Stimulated activated naive CD8-positive, alpha-beta T cell treated with anti-CD3 and anti-CD28 coated beads, Interleukin-15, Interleukin-2, amounts not matched to agents 100 U/mL and 50 U/mL, for 24 hours (primary cell): ENCODE measurements around the gene FAAP100.
A peak's percentile ranks its signal among the peaks of the same experiment; 100 is the strongest.
"Not testable (repeated sequence)": the region's sequence is repeated elsewhere in the genome, so short reads cannot be mapped to it uniquely, and the experiment has no call there.

ENCODE experiments used
- ATAC-seq: fragments of 150-1000 bp; cut with Tn5 transposase; one replicate; pipeline ENCODE4 v1.10.0; 2021
- DNase-seq: peaks from one replicate; pipeline ENCODE4 v3.0.0; 2021

Gene FAAP100, protein sequence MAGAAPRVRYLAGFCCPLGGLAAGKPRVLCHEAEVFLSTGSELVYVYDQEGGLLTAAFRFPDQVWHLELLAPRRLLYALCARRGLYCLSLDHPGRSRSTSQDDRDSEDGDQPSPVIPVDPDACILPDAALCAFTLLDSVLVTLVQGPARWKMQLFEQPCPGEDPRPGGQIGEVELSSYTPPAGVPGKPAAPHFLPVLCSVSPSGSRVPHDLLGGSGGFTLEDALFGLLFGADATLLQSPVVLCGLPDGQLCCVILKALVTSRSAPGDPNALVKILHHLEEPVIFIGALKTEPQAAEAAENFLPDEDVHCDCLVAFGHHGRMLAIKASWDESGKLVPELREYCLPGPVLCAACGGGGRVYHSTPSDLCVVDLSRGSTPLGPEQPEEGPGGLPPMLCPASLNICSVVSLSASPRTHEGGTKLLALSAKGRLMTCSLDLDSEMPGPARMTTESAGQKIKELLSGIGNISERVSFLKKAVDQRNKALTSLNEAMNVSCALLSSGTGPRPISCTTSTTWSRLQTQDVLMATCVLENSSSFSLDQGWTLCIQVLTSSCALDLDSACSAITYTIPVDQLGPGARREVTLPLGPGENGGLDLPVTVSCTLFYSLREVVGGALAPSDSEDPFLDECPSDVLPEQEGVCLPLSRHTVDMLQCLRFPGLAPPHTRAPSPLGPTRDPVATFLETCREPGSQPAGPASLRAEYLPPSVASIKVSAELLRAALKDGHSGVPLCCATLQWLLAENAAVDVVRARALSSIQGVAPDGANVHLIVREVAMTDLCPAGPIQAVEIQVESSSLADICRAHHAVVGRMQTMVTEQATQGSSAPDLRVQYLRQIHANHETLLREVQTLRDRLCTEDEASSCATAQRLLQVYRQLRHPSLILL

DNA sequence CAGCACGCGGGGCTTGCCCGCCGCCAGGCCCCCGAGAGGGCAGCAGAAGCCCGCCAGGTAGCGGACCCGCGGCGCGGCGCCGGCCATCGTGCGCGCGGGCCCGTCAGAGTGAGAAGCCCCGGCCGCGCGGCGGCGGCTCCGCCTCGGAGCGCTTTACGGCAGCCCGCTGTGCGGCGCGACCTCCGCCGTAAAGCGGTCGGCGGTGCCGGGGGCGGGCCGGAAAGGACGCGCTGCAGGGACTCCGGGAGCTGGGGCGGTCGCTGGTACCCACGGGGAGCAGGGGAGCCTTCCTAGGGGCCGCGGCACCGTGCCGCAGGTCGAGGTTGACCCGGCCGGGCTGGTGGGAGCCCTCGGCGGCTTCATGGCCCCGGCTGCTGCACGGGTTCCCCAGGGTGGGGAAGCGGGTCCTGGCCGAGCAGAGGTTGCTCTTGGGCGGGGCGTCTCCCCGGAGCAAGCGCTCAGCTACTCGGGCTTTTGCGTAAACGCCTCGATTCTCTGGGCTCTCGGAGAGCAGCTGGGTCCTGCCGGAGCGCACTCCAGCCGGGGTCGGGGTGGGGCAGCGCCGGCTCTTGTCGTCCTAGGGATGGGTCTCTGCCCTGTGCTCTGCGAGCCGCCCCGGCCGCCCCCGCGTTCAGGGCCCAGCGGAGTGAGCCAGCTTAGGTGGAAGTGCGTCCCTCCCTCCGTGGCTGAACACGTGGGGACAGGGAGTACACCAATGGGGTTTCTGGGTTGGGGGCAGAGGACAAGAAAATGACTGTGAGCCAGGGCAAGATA lies at the start of gene FAAP100:
TSS of gene FAAP100 (minus strand) at position 110 of the 774 bp plus-strand sequence. CDS start at position 87, 23 bp downstream.
- DNase-seq (peak; percentile 88), ATAC-seq (peak; percentile 55)

DNA sequence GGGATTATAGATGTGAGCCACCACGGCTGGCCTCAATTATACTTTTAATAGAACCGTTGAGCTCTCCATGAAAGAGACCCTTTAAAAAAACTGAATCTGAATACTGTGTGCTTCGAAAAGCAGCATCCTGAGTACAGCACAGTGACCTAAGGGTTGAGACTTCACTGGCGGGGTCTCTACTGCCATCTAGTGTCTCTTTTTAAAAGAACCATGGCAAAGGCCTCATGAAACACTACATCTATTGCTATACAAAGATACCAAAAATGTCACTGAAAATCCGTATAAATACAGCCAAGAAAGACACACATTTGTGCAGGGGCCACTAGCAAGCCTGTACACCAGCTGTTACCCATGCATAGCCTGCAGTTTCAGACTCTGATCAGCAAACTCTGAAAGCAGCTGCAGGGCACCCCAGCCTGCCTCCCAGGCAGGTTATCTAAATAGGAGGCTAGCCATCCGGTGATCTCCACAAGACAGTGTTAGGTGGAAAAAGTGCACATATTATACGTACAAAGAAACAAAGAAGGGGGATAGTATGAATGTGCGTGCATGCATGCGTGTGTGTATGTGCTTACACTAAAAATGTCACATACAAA lies 49.5 kb upstream of the FAAP100 start:
- ATAC-seq (peak; percentile 94), DNase-seq (peak; percentile 30)

DNA sequence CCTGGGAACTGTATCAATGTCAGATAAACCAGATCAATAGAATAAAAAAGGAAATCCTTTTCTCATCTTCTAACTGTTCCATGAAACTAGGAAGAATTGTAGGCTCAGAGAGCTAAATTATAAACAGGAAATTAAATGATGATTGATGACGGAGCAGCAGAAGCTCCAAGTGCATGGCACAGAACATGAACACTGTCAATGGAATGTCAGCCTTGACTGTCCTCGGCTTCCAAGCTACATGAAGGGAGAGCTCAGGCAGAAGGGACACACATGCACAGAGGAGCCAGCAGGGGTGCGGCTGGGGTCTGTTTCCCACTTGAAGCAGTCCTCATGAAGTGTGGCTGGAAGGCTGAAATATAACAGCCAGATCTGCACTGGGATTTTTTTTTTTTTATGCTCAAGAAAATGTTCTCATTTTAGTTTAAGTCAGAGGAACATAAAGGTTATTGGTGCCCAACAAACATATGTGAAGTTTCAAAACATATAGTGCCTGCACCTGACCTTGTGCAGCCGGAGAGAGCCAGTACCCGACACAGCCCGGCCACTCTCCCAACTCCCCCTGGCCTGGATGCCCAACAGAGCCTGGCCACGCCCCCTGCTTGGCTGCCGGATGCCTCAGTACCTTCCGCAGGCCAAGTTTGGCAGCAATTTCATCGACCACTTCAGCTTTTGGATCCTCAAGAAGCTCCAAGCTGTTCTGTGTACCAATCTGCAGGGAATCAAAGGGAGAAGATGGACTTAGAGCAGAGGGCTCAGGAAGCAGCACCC lies 47.8 kb upstream of the FAAP100 start:
- DNase-seq (no peak), ATAC-seq (no peak)

DNA sequence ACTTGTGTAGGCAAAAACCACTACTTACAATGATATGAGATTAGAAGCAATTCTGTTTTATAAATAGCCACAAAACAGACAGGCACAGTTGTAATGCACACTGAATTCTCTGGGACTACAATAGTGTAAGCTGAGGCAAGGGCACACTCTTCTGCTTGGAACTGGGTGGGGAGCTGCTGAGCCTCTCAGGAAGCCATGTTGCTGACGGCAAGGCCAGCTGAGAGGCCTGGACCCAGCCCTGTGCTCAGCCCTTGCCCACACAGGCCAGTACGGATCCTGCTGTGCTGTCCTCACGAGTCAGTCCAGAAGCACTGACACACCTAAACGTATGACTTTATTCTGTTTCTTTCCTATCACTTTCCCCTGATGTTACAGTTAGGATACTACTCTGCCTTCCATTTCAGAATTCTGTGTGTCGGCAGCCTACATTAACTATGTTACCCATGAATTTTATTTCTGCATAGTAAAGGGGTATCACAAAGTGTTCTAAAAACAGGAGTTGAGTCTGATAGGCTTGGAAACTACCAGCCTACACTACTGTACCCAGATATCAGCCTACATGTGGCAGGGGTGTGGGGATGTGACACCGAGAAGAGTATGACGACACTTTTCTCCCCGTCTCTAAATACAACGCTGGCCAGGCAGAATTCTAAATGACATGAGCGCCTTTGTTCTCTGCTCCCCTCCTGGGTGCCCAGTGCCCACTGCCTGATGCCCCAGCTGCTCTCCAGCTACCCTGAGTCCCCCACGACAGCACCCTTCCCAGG lies 41.1 kb upstream of the FAAP100 start:
- no peak for ATAC-seq
- DNase-seq, result no peak

DNA sequence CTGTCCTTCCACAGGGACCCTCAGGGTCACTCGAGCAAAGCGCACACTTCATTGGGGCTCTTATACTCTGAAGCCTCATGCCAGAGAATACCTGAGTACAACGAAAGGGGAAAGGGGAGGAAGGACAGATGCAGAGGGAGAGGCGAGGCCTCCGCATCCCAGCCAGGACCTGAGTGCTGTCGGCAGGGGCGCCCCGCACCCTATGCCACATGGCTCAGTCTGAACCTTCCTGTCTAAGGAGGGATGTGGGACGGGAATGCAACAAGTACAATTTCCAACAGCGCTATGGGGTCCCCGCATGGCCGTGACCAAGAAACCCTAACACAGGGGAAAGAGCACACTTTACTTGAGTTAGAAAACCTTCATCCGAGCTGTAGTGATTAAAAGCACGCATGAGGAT lies 39.8 kb upstream of the FAAP100 start:
- ATAC-seq (no peak), DNase-seq (no peak)

DNA sequence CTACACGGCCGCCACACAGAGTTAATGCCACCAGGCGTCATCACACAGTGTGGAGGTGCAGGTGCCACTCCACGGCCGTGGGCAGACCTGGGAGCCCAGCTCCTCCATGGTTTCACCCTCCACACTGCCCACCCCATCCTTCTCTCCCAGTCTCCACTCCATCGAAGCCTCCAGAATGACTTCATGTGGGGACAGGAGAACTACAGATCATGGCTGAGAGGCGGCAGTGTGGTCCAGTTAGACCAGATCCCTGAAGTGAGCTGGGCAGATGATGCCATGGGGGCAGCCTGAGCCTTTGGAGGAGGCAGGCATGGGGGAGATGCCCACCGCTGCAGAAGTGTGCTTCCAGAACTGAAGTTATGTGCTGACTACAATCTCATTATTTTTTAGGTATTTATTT lies 38.0 kb upstream of the FAAP100 start:
- ATAC-seq (no peak), DNase-seq (no peak)

DNA sequence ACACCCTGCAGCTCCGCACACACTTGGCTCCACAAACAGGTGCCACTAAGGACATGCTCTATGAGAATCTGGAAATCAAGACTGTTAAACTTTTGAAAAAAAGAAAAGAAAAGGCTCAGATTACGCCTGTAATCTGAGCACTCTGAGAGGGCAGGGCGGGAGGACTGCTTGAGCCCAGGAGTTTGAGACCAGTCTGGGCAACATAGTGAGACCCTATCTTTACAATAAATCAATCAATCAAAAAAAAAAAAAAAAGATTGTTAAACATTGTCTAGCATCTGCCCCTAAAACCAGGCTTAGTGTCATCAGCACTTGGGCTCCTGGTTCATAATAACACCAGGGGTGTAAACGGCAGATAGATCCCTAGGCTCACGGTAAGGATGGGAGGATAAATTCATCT lies 37.5 kb upstream of the FAAP100 start:
- ATAC-seq, result no peak
- DNase-seq, result no peak

DNA sequence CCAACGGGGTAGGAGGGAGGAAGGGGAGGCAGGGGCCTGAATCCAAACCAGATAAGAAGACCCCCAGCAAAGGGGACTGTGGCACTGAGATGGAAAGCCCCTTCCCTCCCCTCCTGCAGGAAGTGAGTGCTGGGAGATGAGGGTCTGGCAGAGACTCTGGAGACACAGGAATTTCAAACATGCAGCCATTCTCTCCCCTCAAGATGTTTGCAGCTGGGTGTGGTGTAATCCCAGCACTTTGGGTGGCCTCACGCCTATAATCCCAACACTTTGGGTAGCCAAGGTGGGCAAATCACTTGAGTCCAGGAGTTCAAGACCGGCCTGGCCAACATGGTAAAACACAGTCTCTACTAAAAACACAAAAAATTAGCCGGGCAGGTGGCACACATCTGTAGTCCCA lies 33.9 kb upstream of the FAAP100 start:
- no peak for DNase-seq
- ATAC-seq, result no peak

DNA sequence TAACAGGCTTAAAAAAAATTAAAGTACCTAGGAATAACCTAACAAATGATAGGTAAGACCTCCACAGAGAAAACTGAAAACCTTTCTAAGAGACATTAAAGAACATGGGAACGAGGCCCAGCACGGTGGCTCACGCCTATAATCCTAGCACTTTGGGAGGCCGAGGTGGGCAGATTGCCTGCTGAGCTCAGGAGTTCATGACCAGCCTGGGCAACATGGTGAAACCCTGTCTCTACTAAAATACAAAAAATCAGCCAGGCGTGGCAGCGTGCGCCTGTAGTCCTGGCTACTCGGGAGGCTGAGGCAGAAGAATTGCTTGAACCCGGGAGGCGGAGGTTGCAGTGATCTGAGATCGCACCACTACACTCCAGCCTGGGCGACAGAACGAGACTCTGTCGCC lies 32.6 kb upstream of the FAAP100 start:
- DNase-seq, result not testable (repeated sequence)

DNA sequence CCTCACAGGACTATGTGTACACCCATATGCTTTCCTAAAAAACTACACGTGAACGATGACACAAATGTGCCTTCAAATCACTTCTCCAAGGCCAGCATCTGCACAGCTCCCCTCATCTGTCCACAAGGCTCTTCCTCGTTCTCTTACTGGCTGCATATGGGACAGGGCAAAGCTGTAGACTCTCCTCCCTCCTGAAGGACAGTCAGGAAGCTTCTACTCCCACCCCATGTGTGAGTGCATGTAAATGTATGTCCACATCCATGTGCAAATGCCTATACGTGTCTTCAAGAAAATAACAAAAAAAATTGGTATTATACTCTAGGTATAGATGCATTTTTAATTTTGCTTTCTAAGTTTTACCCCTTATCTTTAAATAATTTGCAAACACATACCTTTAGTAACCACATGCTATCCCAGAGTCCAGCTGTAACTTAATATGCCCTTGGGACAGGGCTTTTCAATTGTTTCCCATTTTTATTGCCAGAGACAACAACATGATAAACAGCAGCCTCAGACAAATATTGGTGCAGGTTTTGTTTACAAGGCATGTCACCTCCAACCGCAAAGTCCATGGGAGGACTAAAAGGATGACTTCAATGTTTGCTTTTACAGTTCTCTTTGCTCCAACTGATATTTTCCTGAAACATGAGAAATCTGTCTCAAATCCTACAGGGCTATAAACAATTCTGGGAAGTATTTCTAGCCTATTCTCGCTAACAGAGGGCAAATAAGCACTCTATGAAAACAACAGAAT lies 31.6 kb upstream of the FAAP100 start:
- DNase-seq (no peak), ATAC-seq (no peak)

More for the DNA sequence above, 32.6 kb upstream of the FAAP100 start:
- not testable (repeated sequence) for ATAC-seq

DNA sequence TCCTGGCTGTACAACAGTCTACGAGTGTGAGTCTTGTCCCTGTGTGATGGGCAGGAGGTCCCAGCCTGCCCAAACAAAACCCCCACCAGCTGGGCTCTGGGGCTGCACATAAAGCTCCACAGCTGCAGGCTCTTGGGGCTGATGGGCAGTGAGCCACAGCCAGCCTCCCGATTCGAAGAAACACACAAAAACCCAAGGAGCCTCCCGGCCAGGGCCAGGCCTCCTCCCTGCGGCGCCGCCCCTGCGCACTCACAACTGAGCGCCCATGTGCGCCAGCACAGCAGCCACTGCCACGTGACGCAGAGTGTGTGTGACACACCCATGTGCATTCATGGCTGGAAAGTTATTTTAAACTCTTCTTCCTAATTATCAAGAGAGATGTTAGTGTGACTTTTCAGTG lies 30.6 kb upstream of the FAAP100 start:
- ATAC-seq (no peak), DNase-seq (no peak)

DNA sequence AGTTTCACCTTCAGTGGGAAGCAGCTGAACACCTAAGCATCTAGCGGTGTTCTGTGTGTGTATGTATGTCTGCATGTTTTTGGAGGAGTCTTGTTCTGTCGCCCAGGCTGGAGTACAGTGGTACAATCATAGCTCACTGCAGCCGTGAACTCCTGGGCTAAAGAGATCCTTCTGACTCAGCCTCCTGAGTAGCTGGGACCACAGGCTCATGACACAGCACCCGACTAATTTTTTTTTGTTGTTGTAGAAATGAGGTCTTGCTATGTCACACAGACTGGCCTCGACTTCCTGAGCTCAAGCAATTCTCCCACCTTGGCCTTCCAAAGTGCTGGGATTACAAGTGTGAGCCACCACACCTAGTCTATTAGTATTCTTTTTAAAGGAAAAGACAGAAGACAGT lies 30.2 kb upstream of the FAAP100 start:
- no peak for DNase-seq
- no peak for ATAC-seq

DNA sequence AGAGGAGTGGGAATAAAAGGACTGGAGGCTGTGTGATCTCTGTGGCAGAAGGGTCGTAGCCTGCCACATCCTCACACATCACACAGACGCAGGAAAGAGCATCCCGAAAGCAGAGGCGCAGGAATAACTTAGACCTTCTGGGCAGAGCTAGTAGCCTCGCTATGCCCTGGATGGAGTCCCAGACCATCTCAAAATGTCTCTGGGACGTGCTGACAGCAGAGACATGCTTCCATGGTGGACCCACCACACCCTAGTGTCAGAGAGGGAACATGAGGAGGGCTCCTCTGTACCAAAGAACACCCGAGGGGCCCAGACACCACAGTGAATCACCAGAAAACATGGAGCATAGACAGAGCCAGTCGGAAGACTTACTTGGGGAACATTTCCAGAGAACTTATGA lies 29.6 kb upstream of the FAAP100 start:
- ATAC-seq, result no peak
- DNase-seq, result no peak

DNA sequence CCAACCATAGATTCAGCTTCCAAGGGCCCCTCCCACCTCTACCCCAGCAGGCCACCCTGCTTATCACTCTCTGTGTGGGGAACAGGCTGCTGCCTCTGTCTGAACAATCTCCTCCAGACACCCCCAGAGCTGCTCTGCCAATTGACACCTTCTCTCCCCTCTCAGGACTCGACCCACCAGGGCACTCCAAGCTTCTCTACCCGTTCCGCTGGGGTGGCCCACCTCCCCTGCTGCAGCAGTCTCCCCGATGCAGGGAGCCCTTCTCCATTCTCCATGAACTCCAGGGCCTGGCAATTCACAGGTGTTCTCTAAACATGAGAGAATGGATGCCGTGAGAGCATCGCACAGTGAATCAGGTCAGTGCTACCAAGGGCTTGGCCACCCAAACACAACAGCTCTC lies 28.3 kb upstream of the FAAP100 start:
- DNase-seq (no peak), ATAC-seq (no peak)

DNA sequence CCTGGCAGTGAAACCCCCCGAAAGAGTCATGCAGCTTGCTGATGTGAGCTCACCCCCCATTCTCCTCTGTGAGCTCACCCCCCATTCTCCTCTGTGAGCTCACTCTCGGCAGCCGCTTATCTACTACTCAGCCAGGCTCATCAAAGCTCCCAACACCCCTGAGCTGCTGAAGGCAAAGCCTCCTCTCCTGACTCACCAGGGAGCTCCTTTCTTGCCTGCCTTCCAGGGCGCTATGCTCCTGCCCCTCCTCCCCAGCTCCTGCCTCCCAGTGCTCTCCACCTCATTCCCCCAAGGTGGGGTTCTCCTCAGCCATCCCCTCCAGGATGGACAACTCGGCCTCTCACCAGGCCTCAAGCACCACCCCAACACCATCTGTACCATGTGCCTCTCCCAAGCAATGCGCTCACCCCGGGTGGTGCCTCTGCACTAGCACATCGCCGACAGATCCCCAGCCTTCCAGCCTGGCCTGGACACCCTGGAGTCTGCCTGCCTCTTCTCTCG lies 27.7 kb upstream of the FAAP100 start:
- DNase-seq, result no peak
- ATAC-seq, result no peak

DNA sequence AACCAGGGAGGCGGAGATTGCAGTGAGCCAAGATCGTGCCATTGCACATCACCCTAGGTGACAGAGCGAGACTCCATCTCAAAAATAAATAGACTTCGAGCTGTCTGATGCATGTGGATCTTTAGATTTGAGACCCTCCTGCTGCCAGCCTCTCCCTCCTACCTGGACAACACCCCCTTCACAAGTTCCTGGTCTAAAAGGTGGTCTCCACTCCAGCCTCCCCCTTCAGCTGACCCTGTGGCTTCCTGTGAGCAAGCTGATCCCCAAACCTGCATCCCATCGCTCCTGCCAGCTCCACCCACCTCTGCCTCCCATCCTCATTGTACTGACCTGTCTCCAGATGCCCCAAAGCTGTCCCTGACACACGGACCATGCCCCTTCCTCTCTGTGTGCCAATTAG lies 27.1 kb upstream of the FAAP100 start:
- ATAC-seq (no peak), DNase-seq (no peak)

DNA sequence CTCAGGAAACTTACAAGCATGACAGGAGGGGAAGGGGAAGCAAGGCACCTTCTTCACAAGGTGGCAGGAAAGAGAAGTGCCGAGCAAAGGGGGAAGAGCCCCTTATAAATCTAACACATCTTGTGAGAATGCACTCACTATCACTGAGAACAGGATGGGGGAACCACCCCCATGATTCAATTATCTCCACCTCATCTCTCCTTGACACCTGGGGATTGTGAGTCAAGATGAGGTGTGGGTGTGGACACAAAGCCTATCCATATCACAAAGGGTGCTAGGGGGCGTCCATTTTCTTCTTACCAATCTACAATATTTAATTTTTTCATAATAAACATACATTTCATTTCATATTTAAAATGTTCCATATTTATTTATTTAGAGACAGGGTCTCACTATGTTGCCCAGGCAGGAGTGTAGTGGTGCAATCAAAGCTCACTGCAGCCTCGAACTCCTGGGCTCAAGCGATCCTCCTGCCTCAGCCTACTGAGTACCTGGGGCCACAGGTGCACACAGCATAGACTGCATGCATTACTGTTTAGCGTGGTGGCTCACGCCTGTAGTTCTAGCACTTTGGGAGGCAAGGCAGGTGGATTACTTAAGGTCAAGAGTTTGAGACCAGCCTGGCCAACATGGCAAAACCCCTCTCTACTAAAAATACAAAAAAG lies 26.5 kb upstream of the FAAP100 start:
- no peak for DNase-seq
- peak; percentile 80 for ATAC-seq

DNA sequence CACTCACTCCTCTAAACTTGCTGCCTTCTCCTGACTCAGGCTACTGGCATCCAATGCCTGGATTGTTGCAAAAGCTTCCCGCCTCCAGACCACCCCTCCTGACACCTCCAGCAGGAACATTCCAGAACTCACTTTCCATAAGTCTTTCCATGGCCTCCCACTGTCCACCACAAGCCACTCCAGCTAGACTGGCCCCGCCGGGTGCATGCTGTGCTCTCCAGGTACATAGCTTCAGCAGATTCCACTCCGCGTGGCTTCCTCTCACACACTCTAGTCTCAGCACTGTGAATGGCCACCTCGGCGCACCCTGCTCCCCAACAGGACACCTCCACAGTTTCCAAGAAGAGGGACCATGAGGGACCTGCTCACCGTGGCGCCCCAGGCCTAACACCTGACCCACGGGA lies 25.9 kb upstream of the FAAP100 start:
- no peak for ATAC-seq
- DNase-seq, result no peak
